Mammary microvascular endothelial cell (primary cell): Measurements from ENCODE around the gene TAS2R13. TPM values are rescaled to one million over a fixed set of nuclear protein-coding genes. Genes with fewer than 3 reads are reported as not detected.

Experiments
- total RNA-seq: library from RNA; depleted of rRNA; stranded (reverse); fragments of >200 nt; gene quantifications from 2 replicates; pipeline ENCODE4 v1.2.3, GENCODE V29; 2015

The TAS2R13 gene
- total RNA-seq = 0.07 and 0.10 TPM in 2 replicates

GRCh38 chr12:10909462-10909861, at the start of gene TAS2R13:
Gene TAS2R13 (minus strand): TSS chr12:10909562. CDS start chr12:10909298, 264 bp downstream.

GRCh38 chr12:10939163-10939562, 29.8 kb upstream of the TAS2R13 start, which contains the start of gene TAS2R14:
Gene TAS2R14 (minus strand): TSS chr12:10939263. CDS start chr12:10939207, 56 bp downstream.

GRCh38 chr12:10928746-10929286, 19.5 kb upstream of the TAS2R13 start, which contains the start of gene PRH2:
Gene PRH2 (plus strand): TSS chr12:10929236. CDS start chr12:10929274, 38 bp downstream.

GRCh38 chr12:10884086-10884725, 25.2 kb downstream of the TAS2R13 start, which contains the start of gene PRH1:
Gene PRH1 (minus strand): TSS chr12:10884255. CDS start chr12:10884217, 38 bp downstream.

Other genes with a start within 250 kb of the TAS2R13 start
- gene STYK1, start 235.5 kb downstream of the TAS2R13 start, total RNA-seq = 7.3 and 9.6 TPM in 2 replicates
- gene YBX3, start 186.2 kb downstream of the TAS2R13 start, total RNA-seq = 355 and 378 TPM in 2 replicates
- not detected in 2 replicates for gene TAS2R7, start 106.9 kb downstream of the TAS2R13 start, total RNA-seq
- not detected in 2 replicates for gene TAS2R8, start 102.3 kb downstream of the TAS2R13 start, total RNA-seq
- gene TAS2R9, start 99.4 kb downstream of the TAS2R13 start, total RNA-seq = not detected in 2 replicates
- gene TAS2R10, start 83.2 kb downstream of the TAS2R13 start, total RNA-seq = 0.13 TPM in 1 of 2 replicates, not detected in the other
- gene PRR4, start 60.1 kb downstream of the TAS2R13 start, total RNA-seq = 0.20 TPM in 1 of 2 replicates, not detected in the other
- gene PRH1, start 25.3 kb downstream of the TAS2R13 start, total RNA-seq = 3.0 and 6.0 TPM in 2 replicates
- not detected in 2 replicates for gene PRH2, start 19.7 kb upstream of the TAS2R13 start, total RNA-seq
- 0.07 and 0.84 TPM in 2 replicates for gene TAS2R14, start 29.7 kb upstream of the TAS2R13 start, total RNA-seq
- 0.15 and 0.20 TPM in 2 replicates for gene TAS2R50, start 77.3 kb upstream of the TAS2R13 start, total RNA-seq
- 0.10 and 0.13 TPM in 2 replicates for gene TAS2R20, start 88.7 kb upstream of the TAS2R13 start, total RNA-seq
- gene TAS2R19, start 113.1 kb upstream of the TAS2R13 start, total RNA-seq = 0.39 and 0.53 TPM in 2 replicates
- gene TAS2R31, start 121.8 kb upstream of the TAS2R13 start, total RNA-seq = 0.15 TPM in 1 of 2 replicates, not detected in the other
- 0.34 and 0.73 TPM in 2 replicates for gene TAS2R46, start 152.7 kb upstream of the TAS2R13 start, total RNA-seq
- 0.53 TPM in 1 of 2 replicates, not detected in the other for gene TAS2R43, start 182.8 kb upstream of the TAS2R13 start, total RNA-seq
- 0.05 and 0.20 TPM in 2 replicates for gene TAS2R30, start 225.1 kb upstream of the TAS2R13 start, total RNA-seq